GM18526 (cell line): ENCODE measurements around the gene LLPH.

Experiments
- POLR2A ChIP-seq: IDR thresholded peaks from 3 replicates; pipeline ENCODE4 v1.6.1; 2011; ENCODE audit not compliant: insufficient read length; ENCODE audit errors: extremely low read depth

The LLPH gene

DNA sequence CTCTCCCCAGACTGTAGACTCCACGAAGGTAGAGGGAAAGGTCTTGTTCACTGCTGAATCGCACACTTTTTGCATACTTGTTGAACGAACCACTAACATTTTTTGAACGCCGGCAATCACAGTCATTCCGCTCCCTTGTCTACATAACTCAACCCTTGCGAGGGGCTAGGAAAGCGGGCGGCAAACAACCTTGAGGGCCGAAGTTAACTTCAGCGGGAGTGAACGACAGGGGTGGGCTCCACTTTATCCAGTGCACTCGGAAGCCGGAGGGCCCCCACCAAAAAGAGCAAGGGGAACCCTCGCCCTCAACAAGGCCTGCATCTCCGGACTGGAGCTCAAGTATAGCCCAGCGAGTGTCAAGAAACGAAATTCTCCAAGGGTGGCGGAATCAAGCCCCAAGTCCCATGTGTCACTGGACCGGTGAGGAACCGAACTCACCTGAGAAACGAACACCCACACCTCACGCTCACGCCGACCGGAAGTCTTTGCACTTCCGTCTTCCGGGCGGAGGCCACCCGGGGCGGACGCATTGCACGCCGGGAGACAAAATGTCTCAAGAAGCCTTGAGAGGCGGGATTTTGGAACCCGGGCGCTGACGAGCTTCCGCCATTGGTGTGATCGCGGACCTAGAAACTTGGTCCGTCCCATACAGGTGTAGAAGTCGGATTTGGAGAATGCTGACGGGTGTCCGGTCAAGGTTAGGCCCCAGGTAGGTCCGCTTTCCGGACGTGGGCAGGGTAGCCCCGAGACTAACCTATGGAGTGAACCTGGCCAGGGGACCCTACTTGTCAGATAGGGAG is at the start of gene LLPH:
TSS of gene LLPH (minus strand) at position 484 of the 800 bp plus-strand sequence. CDS start 1,644 bp downstream, outside the sequence.
- peak; percentile 89 for TF ChIP-seq POLR2A

DNA sequence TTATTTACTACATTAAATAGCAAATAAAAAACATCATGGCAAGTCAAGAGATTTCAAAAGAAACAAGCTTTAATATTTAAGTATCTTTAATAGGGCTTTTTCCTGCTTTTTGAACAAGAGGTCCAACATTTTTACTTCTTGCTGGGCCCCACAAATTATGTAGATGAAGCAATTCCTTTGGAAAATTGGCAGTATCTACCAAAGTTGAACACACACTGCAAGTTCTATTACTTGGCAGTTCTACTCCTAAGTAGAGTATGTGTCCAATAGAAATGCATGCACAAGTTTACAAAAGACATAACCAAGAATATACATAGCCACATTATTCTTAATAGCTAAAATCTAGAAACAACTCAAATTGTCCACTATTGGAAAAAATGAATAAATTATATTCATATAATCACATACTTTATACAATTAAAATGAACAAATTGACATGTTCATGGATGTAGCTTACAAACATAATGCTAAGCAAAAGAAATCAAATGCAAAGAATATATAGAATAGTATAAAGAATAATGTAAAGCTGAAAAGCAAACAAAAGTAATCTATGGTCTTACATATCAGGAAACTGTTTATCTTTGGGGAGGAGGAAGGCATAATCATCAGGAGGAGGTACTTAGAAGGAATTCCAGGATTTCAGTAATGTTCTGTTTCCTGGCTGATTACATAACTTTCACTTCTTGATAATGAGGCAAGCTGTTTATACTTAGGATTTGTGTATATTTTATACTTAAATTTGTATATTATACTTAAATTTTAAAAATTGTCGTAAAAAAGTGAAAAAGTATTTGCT is 45.8 kb upstream of the LLPH start:
- no peak for TF ChIP-seq POLR2A

DNA sequence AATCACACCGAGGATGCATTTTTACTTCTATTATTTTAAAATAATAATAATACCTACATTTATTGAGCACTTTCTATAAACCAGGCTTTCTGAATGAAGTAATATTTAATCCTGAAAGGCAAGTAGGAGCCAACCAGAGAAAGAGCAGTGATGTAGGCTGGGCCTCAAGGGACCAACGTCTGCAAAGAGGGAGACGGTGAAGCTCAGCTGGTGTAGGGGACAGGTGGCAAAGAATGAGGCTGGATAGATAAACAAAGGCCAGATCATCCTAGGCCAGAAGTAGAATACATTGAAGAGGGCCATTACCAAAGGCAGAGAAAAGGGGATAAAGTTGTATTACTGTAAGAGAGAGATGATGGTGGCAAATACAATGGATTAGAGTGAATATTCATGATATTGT is 40.1 kb upstream of the LLPH start:
- TF ChIP-seq POLR2A, result no peak

- peak; percentile 79 for TF ChIP-seq POLR2A
Measured at GRCh38 chr12:66169221-66170170, 38.9 kb upstream of the LLPH start, which contains the start of gene TMBIM4. TSS of gene TMBIM4 (minus strand) at chr12:66169996. CDS start at chr12:66169951, 45 bp downstream.

DNA sequence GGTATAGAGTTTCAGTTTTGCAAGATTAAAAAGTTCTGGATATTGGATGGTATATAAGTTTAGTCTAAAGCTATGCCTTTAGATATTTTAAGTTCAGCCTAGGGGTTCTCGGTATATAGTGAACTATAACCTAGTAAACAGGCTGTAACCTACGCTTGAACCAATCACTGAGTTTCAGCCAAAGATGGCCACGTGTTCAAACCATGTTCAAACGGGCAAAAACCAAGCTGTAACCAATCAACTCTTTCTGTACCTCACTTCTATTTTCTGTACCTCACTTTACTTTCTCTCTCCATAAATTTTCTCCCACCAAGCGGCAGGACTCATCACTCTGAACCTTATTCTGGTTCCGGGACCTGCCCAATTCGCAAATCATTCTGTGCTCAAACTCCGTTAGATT is 37.9 kb upstream of the LLPH start:
- TF ChIP-seq POLR2A, result no peak

GRCh38 chr12:66166561-66166960 is 36.0 kb upstream of the LLPH start:
- no peak for TF ChIP-seq POLR2A

DNA sequence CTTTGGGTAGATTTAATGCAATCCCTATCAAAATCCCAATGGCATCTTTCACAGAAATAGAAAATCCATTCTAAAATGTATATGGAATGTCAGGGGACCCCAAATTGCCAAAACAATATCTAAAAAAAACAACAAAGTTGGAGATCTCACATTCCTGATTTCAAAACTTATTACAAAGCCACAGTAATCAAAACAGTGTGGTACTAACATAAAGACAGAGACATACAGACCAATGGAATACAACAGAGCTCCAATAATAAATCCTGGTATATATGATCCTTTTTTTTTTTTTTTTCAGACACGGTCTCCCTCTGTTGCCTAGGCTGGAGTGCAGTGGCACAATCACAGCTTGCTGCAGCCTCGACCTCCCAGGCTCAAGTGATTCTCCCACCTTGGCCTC is 34.6 kb upstream of the LLPH start:
- TF ChIP-seq POLR2A, result no peak

GRCh38 chr12:66164349-66164821 is 33.8 kb upstream of the LLPH start:
- TF ChIP-seq POLR2A, result no peak

- TF ChIP-seq POLR2A, result no peak
Measured at GRCh38 chr12:66163289-66163688, 32.7 kb upstream of the LLPH start.

GRCh38 chr12:66162701-66163100 is 32.2 kb upstream of the LLPH start:
- no peak for TF ChIP-seq POLR2A

- no peak for TF ChIP-seq POLR2A
Measured at GRCh38 chr12:66160704-66161103, 30.2 kb upstream of the LLPH start.

GRCh38 chr12:66159123-66159522 is 28.6 kb upstream of the LLPH start:
- TF ChIP-seq POLR2A, result no peak

DNA sequence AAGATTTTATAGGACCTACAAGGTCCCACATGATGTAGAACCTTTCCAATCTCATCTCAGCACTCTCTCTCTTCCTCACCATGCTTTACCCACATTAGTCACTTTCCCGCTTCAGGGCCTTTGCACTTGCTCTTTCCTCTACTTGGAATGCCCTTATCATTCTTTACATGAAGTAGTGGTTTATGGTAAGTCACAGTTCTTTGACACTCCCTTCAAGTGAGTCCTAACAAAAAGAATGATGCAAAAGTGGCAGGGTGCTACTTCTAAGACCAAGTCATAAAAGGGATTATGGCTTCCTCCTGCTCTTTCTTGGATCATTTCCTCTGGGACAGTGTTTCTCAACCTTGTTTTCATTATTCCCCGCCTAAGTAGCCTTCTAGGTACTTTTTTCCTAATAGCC is 26.1 kb upstream of the LLPH start:
- no peak for TF ChIP-seq POLR2A

GRCh38 chr12:66154776-66155175 is 24.2 kb upstream of the LLPH start:
- no peak for TF ChIP-seq POLR2A

GRCh38 chr12:66152732-66153131 is 22.2 kb upstream of the LLPH start:
- TF ChIP-seq POLR2A, result no peak
